ENCODE results near the gene NPHP4. TPM values are rescaled to one million over a fixed set of nuclear protein-coding genes. Genes with fewer than 3 reads are reported as not detected.
"Not testable (repeated sequence)": the region's sequence is repeated elsewhere in the genome, so short reads cannot be mapped to it uniquely, and the experiment has no call there.

The NPHP4 gene
- total RNA-seq, 1 experiment from 2014 or later, result 1.9 TPM

DNA sequence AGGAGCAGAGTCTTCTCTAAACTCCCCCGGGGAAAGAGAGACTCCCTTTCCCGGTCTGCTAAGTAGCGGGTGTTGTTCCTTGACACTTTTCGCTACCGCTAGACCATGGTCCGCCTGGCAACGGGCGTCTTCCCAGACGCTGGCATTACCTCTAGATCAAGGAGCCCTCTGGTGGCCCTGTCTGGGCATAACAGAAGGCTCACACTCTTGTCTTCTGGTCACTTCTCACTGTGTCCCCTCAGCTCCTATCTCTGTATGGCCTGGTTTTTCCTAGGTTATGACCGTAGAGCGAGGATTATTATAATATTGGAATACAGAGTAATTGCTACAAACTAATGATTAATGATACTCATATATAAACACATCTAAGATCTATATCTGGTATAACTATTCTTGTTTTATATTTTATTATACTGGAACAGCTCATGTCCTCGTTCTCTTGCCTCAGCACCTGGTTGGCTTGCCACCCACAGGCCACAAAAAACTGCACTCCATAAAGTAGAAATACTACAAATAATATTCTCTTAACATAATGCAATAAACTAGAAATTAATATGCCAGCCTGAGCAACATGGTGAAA lies 98.4 kb downstream of the NPHP4 start:
- not testable (repeated sequence) for DNase-seq (ENCODE audit: low spot score)

DNA sequence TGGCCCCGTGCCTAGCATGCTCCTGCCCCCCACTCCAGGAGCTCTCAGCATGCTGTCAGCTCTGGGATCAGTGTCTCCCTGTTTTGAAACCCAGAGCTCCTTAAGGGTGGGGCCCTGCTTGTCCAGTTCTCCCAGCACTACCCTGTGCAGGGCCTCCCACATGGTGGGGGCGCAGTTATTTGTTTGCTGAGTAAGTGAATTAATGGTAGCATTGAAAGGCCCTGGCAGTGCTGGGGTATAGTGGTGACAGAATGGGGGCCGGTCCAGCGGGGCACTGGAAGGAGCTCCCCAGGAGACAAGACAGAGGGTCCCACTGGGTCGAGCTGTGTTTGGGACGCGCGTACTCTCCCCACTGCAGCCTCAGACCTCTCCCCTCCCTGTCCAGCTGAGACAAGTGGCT lies 99.9 kb downstream of the NPHP4 start:
- no peak for DNase-seq (ENCODE audit: low spot score)

DNA sequence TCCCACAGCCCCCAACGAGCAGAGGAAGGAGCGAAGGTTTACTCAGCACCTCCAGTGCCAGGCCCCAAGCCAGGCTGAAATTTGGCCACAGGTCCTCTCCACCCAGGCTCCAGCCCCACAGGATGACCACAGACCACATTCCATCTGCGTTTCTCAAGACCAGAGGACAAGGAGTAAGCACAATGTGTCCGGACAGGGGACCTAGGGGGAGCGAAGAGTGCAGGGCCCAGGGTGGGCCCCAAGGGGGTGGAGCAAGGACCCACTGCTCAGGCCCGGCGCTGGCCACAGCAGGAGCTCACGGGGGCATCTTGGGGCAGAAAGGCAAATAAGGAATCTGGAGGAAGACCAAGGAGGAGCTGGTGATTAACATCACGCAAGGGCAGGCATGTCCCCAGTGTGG lies 100.5 kb downstream of the NPHP4 start:
- no peak for DNase-seq (ENCODE audit: low spot score)

DNA sequence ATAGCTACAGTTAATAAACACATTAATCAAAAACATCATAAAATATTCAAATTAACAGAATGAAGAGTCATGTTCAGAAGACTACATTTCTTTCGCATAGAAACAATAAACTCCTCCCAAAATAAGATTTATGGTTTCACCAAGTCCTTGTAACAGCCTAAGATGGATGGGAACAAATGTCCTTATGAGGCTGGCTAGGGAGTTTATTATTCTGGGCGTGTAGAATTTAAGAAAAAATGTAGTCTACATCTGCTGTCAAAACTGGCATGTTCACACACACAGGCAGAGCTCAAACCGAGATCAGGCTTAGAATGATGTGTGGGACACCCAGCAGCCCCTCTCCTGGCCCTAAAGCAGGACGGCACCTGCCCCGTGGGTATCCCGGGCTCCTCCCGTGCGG lies 101.1 kb downstream of the NPHP4 start:
- no peak for DNase-seq (ENCODE audit: low spot score)

DNA sequence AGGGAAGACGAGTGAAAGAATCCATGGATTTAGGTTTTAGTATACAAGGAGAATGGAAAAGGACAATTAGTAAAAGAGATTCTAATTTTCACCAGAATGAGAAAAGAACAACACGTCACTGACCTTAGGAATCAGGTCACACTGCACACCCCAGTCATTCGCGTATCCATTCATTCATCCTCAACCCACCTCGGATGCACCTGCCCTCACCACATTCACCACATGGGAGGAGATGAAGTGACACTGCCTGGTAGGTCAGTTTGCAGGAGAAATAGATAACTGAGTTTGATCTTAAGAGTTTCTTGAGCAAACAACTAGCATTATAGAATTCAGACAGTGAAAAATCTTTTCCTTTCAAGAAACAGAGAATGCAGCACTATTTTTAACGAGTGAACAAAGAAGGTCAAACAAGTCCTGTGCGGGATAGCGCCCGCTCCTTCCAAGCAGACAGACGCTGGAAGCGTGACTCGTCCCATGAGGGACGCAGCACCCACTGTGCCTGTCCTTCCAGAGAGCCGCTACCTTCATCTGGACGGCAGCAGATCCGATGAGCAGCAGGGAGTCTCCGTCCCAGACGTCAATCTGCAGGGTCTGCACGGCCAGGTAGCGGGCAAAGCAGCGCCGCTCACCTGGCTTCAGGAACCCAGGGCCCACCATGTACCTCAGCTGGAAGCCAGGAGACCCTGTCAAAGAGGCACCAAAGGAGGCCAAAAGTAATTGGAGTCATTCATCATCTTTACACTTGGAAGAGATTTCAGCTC lies 101.7 kb downstream of the NPHP4 start:
- no peak for DNase-seq (ENCODE audit: low spot score)

DNA sequence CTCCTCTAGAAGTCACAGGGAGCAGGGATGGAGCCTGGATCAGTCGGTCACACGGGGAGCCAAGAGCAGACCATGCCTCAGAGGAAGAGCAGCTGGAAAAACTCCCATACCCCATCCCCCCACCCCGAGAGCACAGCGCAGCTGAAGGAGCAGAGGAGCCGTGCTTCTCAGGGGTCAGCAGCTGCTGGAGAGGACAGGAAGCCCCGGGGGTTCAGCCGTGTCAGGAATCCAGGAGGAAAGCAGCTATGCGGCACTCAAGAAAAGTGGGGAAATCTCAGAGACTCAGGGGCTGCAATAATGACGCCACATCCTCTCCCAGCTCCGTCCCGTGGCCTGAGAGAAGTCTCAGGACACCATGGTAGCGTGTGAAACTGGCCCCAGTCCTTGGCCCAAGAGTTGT lies 102.3 kb downstream of the NPHP4 start:
- no peak for DNase-seq (ENCODE audit: low spot score)

DNA sequence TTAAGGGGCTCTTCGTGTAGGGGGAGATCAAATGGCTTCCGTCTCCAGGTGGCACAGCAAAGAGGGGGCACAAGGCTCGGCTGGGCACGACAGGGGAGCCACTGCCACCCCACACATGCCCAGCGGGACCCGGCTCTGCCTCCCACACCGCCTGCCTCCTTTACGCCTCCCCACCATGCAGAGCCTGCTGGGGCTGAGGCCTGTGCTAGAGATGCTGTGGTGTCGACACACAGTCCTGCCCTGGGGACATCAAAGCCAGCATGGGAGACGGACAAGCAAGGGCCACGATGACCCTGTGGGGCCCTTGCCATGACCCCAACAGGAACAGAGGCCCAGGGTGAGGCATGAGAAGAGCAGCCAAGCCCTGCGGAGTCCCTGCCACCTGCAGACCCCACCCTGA lies 102.8 kb downstream of the NPHP4 start:
- DNase-seq (ENCODE audit: low spot score), result no peak

DNA sequence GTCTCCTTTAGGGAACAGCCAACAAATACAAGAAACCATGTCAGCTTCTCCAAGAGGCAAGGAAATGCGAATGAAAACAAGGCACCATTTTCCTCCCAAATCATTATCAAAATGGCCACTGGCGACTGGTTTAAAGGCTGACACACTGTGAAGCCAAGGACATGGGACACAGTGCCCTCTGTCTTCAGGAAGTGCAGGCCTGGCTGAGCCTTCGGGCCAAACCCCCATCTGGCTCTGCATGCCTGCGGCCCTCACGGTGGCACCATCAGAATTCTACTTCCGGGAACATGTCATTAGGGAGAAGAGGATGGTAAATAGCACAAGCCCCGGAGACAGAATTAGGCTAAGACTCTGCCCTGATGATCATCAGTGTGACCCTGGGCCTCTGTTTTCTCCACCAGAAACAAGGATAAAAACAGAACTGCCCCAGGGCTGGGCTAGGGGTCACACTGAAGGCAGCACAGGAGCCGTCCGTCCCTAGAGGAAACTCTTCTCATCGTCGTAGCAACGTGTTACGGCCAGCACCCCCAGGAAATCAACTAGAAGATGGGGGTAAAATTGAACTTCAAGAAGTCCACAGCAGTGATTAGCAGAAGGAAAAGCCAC lies 103.5 kb downstream of the NPHP4 start:
- no peak for DNase-seq (ENCODE audit: low spot score)

DNA sequence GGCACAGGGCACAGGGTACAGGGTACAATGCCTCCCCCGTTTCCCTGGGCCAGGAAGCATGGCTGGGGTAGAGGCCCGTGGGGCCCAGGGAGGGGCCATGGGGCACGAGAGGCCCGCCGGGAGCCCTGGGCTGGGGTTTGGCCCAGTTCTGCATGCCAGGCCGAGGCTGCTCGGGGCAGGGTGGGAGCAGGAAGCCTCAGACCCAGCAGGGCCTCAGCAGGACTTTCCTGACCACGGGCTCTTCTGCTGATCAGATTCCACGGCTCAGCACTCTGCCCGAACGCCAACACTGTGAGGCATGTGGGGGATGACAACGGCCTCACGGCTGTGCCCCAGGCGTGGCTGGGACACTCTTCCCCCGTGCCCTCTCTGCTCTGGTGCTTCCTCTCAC lies 104.3 kb downstream of the NPHP4 start:
- DNase-seq (ENCODE audit: low spot score), result no peak

DNA sequence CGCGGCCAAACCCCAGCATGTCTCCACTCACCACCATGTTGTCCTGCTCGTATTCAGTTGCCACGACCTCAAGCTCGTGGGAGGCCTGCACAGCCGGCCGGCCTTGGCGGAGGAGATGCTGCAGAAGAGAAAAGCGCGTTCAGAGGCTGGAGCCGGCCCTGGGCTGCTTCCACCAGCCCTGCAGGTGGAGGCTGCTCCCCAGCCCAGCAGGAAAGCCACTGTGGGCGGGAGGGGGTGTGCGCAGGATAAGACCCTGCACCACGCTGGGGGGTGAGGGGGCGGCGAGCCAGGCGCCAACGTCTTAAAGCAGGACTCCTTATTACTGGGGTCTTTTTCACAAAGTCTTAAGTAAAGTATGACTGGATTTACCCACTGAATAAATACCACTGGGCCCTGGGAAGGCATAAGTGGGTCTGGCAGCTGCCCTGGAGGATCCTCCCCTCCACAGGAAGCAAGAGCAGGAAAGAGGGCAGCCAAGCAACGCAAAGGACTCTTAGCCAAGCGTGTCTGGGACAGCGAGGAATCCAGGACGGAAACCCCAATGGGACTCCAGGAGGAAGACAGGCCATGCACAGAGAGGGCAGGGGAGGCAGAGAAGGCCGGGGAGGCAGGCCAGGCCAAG lies 104.8 kb downstream of the NPHP4 start:
- no peak for DNase-seq (ENCODE audit: low spot score)

DNA sequence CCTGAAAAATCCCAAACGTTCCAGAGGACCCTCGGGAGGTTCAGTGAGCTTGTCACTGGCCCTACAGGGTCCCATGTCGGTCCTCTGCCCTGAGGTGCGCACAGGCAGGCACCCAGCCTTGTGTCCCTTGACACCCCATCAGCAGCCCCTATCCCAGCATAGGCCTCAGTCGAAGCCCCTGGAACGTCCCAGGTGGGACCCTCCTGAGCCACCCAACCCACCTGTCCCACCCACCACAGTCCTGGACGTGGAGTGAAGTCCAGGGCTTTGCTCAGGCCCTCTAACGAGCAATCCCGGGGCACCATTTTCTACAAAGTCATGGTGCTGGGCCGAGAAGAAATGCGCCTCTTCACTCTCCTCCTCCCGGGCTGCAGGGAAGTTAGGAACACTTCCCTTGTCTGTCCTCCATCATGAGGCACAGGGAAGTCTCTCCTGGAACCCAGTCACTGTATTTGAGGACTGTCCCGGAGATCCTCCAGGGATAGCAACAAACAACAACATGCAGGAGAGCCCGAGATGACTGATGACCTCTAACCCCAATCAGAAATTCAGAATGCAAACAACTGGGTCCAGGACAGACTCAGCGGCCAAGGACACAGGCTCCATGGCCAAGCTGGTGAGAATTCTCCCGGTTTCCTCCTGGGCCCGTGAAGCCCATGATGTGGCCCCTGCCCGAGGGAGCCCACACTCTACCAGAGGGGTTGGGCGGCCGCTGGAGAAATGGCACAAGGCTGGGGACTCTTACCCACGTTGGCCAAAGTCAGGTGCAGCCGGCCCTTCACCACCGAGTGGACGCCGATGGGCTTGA lies 105.5 kb downstream of the NPHP4 start:
- no peak for DNase-seq (ENCODE audit: low spot score)

DNA sequence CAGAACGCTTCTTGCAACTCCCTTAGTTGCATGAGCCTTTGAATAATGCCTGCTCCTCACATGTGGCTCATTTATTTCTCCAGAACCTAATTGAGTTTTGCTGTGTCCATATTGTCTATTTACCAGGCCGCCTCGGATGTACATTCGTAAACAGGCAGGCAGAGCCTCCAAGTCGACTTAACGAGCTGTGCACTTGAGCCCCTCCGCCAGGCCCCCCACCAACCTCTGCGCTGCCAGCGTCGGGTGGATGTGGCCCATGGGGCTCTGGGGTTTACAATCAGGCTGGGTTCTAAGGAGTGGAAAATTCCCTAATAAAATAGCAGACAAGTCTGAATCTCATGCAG lies 106.1 kb downstream of the NPHP4 start:
- DNase-seq (ENCODE audit: low spot score), result no peak

DNA sequence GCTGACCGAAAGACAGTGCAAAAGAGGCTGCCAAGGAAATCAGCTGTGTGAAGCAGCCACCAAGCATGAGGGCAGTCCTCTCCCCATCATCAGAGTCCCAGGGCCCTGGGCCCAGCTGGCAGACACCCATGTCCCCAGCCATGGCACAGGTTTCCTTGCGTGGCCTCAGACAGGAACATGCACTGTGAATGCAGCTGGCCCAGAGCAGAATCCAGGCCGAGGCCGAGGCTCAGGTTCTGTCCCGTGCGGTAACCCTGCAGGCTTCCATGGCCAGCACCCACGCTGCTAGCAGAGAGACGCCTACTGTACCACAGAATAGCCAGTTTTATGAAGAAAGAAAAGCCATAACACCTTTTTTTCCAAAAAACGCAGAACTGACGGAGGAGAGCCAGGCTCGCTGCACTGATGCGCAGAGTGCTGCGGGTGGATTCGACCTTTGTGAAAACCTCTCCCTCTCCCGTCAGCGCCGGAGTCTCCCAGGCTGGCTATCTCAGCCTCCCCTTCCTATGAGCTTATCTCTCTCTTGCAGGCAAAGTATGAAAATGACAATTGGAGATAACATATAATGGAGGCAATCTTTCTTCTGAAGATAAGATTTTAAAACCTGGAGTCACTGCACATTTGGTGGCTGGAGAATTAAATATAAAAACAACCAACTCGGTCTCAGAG lies 106.6 kb downstream of the NPHP4 start:
- no peak for DNase-seq (ENCODE audit: low spot score)

DNA sequence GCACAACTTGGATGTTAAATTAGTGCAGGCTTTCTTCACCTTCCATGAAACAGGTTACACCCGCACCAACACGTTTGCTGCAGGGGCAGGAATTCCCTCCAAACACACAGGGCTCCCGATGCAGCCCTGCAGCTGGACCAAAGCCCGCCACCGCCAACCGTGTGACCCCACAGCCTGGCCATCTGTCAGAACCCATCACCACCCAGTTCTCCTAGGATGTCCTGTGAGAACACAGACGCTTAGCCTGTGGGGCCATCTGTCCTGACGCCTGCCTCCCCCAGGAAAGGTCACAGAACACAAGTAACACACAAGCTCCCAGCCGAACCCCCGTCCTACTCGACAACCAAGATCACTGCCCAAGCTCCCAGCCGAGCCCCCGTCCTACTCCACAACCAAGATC lies 108.1 kb downstream of the NPHP4 start:
- no peak for DNase-seq (ENCODE audit: low spot score)

DNA sequence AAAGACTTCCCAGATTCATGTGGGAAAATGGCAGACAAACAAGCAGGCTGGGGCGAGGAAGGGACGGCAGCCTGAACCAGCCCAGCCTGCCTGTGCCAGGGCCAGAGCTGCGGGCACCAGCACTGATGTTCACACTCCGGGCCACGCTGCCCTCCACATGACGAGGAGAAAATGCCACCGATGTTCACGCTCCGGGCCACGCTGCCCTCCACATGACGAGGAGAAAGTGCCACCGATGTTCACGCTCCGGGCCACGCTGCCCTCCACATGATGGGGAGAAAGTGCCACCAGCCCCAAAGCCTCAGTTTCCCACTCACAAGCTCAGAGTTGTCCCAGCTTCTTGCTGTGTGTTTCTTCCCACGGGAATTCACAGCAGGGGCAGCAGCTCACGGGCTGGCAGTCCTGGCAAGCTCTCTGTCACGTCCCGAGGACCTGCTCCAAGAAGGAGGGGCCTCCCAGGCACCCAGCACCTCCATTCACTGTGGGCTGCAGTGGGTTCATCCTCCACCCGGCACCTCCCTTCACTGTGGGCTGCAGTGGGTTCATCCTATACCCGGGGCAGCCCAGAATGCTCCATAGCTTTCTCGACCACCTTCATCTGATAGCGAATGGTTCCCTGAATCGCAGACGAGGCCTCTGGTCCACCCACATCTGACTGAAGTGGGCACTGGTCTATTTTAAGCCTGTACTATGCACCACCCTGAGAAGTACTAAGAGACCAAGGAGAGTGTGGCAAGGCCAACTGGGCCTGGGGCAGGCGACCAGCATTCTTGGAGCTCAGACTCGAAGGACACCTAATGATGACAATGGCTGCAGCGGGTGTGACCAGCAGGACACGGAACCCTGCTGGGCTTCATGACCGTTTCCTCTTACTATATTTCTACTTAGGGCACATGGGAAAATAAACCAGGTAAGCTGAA lies 108.8 kb downstream of the NPHP4 start:
- DNase-seq (ENCODE audit: low spot score), result no peak

DNA sequence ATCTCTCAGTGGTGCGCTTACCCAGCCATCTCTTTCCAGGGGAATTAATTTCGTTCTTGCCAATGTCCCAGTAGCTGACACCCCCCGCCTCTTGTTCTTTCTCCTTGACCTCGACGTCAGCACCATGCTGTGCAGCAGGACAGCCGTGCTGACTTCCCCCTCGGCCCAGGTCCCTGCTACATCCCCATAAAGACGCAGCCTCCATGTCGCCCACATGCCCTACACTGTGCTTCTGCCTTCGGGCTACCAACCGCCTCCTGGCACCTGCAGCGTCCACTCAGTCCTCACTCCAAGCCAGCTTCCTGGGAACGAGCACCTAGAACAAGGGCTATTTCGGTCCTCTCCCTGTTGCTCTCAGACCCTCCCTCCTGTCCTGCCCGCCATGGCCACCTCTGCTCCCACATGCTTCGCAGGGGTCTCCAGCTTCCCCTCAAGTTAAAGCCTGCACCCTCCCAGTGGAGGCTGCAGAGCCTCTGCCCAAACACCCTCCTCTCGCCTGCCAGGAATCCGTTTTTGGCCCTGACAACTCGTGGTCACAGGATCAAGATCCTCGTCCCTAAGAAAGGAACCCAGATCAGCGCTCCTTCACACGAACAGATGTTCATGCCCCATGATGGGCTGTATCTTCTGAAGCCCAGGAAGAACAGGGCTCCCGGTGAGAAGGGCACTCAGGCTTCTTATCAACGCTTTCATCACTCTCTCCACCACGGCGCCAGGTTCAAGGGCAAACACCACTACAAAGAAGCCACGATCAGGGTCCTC lies 109.7 kb downstream of the NPHP4 start:
- no peak for DNase-seq (ENCODE audit: low spot score)

DNA sequence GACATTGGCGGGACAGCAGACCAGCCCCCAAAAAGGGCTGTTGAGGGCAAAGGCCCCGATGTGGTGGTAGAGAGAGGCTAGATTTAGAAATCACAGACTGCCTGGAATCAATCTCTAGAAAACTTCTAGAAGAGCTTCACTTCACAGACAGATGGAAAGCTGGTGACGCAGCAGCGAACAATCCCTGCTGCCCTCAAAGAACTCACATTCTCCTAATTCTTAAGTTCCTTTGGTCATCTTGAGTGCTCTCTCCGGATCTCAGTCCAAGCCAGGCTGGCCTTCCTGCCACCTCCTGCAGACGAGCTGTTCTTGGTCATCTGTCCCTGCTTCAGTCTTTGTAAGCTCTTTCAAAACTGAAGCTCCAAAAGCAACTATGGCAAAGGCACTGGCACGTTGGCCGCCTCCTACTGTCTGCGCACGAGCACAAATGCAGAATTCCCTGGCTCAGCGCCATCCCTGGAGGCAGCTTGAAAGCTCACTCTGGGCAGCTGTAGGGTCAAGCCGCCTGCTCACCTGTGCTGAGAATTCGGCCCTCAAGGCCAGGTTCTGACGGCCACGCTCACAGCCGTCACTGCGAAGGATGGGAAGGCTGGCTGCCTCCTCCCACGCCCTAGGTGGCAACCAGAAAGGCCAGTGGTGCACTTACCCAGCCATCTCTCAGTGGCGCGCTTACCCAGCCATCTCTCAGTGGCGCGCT lies 110.6 kb downstream of the NPHP4 start:
- no peak for DNase-seq (ENCODE audit: low spot score)

DNA sequence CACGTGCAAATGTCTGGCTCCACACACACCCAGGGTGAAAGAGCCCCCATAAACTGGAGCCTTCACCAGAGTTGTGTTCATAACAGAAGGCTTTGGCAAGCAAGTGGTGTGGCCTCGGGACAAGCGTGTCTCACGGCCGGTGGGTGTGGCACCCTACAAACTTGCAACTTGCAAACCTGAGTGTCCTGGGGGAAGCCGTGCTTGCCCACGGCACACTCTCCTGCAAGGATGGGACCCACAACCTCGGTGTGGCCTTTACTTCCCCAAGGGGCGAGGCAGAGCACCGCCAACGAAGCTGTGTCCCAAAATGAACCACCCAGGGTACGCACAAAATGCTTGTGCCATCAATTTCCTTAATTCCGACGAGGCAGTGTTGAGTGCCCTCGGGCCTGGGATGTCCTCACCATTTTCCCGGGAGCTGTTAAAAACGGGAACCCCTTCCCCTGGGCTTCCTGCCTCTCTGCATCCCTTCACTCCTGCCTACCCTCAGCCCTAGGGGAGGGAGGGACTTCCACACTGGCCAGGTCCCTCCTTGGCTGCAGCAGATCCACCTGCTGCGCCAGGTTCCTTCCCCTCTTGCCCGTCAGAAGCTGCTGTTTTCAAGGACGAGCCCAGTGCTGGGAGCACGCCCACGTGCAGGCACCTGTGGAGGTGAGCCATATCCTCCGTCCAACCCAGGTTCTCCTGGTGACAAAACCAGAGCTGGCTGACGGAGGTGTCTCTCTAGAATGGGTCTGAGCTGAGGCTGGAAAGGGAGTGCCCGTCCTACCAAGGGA lies 111.4 kb downstream of the NPHP4 start:
- DNase-seq (ENCODE audit: low spot score), result no peak
